NOMO-1 (cell line): Measurements from ENCODE around the gene MT3.
A peak's percentile ranks its signal among the peaks of the same experiment; 100 is the strongest.
"Not testable (repeated sequence)": the region's sequence is repeated elsewhere in the genome, so short reads cannot be mapped to it uniquely, and the experiment has no call there.

Experiments used
- DNase-seq, 2 experiments: peaks; one replicate each; lab custom pipeline; 2025; ENCODE audit not compliant: unreplicated experiment in 2 of 2; lab: John Stamatoyannopoulos, UW

MT3 gene

DNA sequence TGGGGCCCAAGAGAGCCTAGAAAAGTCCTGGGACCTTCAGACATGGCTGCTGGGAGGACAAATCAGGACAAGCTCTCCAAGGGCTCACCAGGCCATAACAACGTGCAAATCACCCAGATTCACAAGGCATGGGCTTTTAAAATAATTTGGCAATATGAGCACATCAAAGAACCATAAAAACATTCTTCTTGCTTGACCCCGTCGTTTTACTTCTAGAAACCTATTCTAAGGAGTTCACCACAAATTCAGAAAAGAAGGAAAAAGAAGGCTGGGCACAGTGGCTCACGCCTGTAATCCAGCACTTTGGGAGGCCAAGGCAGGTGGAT, 12.1 kb upstream of the MT3 start:
- DNase-seq: no peak

DNA sequence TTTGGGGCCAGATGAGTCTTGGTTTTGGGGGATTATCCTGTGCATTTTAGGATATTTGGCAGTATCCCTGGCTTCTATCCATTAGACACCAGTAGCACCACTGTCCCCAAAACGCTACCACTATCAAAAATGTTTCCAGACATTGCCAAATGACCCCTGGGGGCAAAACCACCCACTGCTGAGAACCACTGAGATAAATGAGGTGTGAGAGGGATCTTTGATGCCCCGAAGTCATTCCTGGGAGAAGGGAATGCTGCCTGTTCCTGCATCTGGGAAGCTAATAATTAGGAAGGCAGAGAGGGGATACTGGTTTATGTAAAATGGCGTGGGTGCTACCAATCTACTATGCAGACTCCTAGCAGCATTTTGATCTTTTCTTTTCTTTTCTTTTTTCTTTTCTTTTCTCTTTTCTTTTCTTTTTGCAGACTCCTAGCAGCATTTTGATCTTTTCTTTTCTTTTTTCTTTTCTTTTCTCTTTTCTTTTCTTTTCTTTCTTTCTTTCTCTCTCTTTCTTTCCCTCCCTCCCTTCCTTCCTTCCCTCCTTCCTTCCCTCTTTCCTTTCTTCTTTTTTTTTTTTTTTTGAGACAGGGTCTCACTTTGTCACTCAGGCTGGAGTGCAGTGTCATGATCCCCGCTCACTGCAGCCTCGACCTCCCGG, 8.8 kb upstream of the MT3 start:
- no peak for DNase-seq

- DNase-seq: not testable (repeated sequence)
Measured at GRCh38 chr16:56582911-56583310, 6.4 kb upstream of the MT3 start.

GRCh38 chr16:56583351-56584168, 5.8 kb upstream of the MT3 start:
- no peak for DNase-seq

- DNase-seq: no peak
Measured at GRCh38 chr16:56584276-56584675, 5.1 kb upstream of the MT3 start.

- DNase-seq: no peak
Measured at GRCh38 chr16:56588781-56589140, 567 bp upstream of the MT3 start.

- DNase-seq: peak; percentile 68 to 81
Measured at GRCh38 chr16:56591377-56592060, 2.2 kb downstream of the MT3 start.

DNA sequence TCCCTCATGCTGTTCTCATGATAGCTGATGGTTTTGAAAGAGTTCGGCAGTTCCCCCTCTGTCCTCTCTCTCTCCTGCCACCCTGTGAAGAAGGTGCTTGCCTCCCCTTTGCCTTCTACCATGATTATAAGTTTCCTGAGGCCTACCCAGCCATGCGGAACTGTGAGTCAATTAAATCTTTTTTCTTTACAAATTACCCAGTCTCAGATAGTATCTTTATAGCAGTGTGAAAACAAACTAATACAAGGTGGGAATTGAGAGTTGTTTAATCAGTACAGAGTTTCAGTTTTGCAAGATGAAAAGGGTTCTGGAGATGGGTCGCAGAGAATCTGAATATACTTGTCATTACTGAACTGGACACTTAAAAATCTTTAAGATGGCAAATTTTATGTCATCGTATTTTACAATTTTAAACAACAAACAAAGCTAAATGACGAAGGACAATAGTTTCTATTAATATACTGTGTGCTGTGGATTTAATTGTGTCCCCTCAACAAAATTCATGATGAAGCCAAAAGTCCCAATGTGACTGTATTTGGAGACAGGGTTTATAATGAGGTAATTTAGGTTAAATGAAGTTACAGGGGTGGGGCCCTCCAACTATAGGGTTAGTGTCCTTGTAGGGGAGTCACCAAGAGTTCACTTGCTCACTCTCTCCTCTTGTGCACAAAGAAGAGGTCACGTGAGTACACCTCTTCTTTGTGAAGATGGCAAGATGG, 4.4 kb downstream of the MT3 start:
- no peak for DNase-seq

DNA sequence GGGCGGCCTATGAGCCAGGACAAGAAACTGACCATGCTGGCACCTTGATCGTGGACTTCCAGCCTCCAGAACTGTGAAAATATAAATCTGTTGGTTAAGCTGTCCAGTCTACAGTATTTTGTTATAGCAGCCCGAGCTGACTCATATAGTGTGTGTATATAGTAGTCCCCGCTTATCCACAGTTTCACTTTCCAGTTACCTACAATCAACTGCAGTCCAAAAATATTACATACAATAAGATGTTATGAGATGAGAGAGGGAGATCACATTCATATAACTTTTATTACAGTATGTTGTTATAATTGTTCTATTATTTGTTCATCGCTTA, 4.9 kb downstream of the MT3 start:
- DNase-seq: no peak

- peak; percentile 42 to 60 for DNase-seq
Measured at GRCh38 chr16:56600398-56600999, 11.2 kb downstream of the MT3 start.

DNA sequence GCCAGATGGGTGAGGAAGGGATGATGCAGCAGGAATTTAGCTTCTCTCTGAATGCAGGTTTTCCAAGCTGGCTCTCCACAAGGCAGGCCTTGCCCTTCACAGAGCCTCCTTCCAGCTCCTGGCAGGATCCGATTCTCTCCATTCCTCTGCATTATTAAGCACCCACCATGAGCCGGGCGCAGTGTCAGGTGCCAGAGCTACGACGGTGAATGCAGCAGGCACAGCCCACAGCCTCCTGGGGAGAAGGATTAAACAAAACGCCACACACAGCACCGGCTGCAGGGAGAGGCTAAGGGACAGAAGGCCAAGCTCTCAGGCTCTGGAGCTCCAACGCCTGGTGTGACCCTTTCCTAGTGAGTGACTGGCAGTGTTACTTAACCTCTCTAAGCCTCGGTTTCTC, 12.0 kb downstream of the MT3 start:
- DNase-seq: no peak

- peak in 1 of 2 experiments; percentile 20 for DNase-seq
Measured at GRCh38 chr16:56603589-56603988, 14.3 kb downstream of the MT3 start.

DNA sequence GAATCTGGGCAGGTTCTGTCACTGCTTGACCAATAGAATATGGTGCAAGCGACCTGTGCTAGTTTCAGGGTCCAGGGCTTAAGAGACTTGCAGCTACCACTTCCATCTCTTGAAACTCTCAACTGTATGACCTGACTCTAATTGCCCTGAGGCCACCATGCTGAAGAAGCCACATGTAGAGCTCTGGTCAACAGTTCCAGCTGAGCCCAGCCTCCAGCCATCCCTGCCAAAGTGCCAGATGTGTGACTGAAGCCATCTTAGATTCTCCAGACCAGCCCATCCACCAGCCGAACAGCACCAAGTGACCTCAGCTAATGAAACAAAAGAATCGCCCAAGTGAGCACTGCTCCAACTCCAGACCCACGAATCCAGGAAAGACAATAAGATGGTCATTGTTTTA, 15.6 kb downstream of the MT3 start:
- no peak for DNase-seq

GRCh38 chr16:56605475-56605874, 16.1 kb downstream of the MT3 start:
- no peak for DNase-seq

DNA sequence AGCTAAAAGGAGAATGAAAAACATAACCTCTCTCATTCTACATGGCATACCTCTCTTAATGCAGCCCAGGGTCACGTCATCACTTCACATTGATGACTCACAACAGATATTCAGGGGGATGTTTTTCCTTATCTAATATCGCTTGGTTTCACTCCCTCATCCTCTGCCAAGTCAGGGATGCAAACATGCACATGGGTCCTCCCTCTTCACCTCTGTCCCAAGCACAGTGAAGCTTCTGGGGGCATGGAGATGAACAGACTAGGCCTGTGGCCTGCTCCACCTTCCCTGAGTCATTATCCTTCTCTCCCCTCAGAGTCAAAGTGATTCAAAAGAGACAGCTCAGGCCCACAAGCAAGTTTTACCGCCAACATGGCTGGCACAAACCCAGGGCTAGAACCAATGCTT, 16.7 kb downstream of the MT3 start:
- no peak for DNase-seq

DNA sequence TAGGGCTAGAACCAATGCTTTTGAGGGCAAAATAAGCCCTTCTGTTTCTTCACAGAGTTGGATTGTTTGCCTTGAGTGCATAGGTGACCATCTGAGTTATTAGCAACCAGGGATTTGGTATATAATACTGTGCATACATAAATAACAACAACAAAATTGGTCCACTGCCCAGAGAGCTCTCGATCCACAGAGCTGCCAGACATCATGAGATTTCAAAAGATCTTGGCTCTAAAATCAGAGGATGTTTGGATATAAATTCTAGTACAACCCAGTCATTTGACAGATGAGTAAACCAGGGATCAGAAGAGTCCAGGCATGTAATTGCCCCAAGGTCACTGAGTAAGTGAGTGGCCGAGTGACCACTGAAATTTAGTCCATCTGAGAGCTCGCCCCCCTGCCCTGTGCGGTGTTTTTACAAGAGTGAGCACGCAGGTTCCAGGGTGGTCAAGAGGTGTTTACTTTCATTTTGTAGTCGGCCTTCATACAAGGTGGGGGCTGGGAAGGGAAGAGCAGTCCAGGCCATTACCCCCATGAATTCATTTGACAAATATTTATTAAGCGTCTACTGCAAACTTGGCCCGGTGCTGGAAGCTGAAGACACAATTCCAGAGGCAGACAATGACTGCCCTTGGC, 17.3 kb downstream of the MT3 start:
- DNase-seq: no peak

DNA sequence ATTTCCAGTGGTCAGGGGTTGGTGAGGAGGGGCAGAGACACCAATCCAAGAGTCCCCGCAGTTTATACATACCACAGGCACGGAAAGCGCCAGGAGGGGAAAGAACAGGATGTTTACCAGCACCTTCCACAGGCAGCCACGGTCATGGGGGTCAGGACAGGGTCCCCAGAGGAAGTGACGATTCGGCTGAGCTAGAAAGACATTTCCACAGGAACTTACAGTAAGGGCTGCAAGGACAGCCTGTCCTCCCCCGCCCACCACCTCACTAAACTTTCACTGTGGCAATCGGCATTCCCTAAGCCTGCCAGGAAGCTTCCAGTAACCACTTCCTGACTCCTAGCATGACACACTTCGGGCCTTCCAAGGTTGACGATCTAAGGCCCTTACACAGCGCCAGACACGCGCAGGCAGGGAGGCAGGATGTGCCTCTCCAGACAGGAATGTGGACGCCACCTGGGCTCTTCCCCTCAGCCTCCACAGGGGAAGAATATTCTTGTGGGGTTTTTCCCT, 17.8 kb downstream of the MT3 start:
- no peak for DNase-seq

DNA sequence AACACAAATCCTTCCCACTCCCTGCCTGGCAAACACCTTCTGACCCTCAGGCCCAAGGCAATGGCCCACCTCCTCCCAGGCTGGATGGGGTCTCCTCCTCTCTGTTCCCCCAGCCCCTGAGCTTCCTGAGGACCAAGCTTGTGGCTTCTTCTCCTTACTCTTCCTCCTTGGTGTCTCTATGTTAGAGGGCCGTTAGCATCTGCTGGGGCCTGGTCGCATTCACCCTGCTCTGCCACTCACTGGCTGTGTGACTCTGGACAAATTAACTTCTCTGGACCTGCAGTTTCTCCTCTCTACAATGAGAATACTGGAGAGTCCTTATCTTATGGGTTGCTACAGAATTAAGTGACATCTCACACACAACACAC, 18.3 kb downstream of the MT3 start:
- no peak for DNase-seq

DNA sequence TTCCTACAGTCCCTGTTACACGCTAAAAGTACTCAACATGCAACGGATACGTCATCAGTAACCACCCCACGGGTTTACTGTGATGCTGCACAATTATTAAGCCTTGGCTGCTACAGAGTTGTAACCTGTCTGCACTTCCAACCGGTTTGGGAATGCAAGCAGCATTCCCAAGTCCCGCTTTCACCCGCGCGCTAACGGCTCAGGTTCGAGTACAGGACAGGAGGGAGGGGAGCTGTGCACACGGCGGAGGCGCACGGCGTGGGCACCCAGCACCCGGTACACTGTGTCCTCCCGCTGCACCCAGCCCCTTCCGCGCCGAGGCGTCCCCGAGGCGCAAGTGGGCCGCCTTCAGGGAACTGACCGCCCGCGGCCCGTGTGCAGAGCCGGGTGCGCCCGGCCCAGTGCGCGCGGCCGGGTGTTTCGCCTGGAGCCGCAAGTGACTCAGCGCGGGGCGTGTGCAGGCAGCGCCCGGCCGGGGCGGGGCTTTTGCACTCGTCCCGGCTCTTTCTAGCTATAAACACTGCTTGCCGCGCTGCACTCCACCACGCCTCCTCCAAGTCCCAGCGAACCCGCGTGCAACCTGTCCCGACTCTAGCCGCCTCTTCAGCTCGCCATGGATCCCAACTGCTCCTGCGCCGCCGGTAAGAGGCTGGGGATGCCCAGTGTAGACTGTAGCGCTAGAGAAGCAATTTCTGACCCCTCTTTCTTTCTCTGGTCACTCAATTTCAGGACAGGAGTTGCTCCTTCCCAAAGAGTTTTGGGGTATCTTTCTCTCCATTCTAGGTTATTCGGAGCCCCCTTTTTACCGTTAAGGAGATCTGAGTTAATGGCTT, 18.9 kb downstream of the MT3 start, which contains the start of gene MT2A:
Gene MT2A, plus strand, starts transcription at position 542 of the 833 bp plus-strand sequence. Its CDS starts 72 bp downstream, at position 614.
- DNase-seq: peak; percentile 98 to 100
